ENCODE data around the gene CELF6.

The CELF6 gene

DNA sequence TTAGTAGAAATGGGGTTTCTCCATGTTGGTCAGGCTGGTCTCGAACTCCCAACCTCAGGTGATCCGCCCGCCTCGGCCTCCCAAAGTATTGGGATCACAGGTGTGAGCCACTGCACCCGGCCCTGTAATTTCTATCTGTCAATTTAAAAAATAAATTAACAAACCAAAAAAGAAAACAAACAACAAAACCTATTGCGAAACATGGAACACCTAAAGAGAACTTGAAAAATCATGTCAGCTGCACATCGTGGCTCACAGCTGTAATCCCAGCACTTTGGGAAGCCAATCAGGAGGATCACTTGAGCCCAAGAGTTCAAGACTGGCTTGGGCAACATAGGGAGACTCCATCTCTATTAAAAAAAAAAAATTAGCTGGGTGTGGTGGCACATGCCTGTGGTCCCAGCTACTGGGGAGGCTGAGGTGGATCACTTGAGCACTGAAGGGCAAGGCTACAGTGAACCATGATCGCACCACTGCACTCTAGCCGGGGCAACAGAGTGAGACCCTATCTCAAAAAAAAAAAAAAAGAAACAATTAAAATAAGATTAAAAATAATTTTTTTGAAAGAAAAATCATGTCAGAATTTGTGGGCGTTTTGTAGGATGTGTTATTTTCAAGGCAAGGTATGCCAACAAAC is 67.2 kb downstream of the CELF6 start:
- TF ChIP-seq, protein P1, sequence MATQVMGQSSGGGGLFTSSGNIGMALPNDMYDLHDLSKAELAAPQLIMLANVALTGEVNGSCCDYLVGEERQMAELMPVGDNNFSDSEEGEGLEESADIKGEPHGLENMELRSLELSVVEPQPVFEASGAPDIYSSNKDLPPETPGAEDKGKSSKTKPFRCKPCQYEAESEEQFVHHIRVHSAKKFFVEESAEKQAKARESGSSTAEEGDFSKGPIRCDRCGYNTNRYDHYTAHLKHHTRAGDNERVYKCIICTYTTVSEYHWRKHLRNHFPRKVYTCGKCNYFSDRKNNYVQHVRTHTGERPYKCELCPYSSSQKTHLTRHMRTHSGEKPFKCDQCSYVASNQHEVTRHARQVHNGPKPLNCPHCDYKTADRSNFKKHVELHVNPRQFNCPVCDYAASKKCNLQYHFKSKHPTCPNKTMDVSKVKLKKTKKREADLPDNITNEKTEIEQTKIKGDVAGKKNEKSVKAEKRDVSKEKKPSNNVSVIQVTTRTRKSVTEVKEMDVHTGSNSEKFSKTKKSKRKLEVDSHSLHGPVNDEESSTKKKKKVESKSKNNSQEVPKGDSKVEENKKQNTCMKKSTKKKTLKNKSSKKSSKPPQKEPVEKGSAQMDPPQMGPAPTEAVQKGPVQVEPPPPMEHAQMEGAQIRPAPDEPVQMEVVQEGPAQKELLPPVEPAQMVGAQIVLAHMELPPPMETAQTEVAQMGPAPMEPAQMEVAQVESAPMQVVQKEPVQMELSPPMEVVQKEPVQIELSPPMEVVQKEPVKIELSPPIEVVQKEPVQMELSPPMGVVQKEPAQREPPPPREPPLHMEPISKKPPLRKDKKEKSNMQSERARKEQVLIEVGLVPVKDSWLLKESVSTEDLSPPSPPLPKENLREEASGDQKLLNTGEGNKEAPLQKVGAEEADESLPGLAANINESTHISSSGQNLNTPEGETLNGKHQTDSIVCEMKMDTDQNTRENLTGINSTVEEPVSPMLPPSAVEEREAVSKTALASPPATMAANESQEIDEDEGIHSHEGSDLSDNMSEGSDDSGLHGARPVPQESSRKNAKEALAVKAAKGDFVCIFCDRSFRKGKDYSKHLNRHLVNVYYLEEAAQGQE (IDR thresholded peaks at IDR 0.05; ENCODE audit: insufficient read depth in 1 of 2, low read depth in 2 of 2, low read length in 2 of 2), result no peak
- TF ChIP-seq FOXP2 (optimal IDR thresholded peaks at IDR 0.05; ENCODE audit: borderline replicate concordance, extremely low read depth, extremely low read length, insufficient read depth) (no peak), TAF1 (IDR thresholded peaks at IDR 0.05; ENCODE audit: borderline replicate concordance, insufficient read depth, low read length) (no peak), SIN3A (IDR thresholded peaks at IDR 0.05; ENCODE audit: borderline replicate concordance, insufficient read depth, low read length) (no peak), POLR2AphosphoS5 (IDR thresholded peaks at IDR 0.05; ENCODE audit: low read depth, low read length) (no peak)

- TF ChIP-seq FOXP2 (optimal IDR thresholded peaks at IDR 0.05; ENCODE audit: borderline replicate concordance, extremely low read depth, extremely low read length, insufficient read depth) (no peak), SIN3A (IDR thresholded peaks at IDR 0.05; ENCODE audit: borderline replicate concordance, insufficient read depth, low read length) (no peak), POLR2AphosphoS5 (IDR thresholded peaks at IDR 0.05; ENCODE audit: low read depth, low read length) (no peak), TAF1 (IDR thresholded peaks at IDR 0.05; ENCODE audit: borderline replicate concordance, insufficient read depth, low read length) (no peak)
- TF ChIP-seq, protein P1 (IDR thresholded peaks at IDR 0.05; ENCODE audit: insufficient read depth in 1 of 2, low read depth in 2 of 2, low read length in 2 of 2), result no peak
Observed at GRCh38 chr15:72249142-72249810, 70.7 kb downstream of the CELF6 start.

DNA sequence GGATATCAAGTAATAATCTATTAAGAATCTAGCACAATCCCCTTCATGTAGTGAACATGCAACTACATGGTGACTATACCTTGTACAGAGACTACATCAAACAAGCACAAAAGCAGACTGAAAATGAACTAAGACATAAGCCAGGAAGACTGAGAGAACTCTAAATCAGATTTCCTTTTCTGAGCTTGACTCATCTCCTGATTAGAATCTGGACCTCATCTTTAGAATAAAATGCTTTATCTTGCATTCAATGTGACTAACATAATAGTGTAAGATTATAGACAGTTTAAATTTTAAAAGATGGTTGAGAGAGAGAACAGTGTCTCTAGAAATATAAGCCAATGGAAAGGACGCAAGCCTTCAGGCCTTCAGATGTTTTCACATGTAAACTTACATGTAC is 71.4 kb downstream of the CELF6 start:
- TF ChIP-seq POLR2AphosphoS5 (IDR thresholded peaks at IDR 0.05; ENCODE audit: low read depth, low read length) (no peak), TAF1 (IDR thresholded peaks at IDR 0.05; ENCODE audit: borderline replicate concordance, insufficient read depth, low read length) (no peak)

DNA sequence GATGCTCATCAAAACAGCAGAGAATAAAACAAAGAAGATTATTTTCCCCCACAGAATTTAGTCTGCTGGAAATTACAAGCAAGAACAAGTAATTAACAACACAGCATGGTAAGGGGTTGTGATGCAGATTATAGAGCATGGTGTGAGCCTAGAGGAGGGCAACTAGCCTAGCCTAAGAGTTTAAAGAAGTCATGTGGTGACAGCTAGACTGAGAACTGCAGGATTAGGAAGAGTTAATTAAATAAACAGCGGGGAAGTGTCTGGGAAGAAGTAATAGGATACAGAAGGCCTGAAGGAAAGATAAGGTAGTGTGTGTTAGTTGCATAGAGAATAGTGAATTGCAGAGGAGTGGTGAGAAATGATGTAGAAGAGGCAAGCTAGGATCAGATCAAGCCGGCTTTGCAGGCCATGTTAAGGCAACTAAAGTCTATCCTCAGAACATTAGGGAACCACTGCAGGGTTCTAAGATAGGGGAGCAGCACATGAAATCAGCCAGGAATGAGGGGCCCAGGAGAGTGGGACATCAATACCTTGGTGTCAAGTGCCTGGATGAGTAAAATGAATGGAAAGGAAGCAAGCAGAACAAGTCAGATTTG is 77.1 kb downstream of the CELF6 start:
- TF ChIP-seq SIN3A (IDR thresholded peaks at IDR 0.05; ENCODE audit: borderline replicate concordance, insufficient read depth, low read length) (no peak), TAF1 (IDR thresholded peaks at IDR 0.05; ENCODE audit: borderline replicate concordance, insufficient read depth, low read length) (no peak), POLR2AphosphoS5 (IDR thresholded peaks at IDR 0.05; ENCODE audit: low read depth, low read length) (no peak), FOXP2 (optimal IDR thresholded peaks at IDR 0.05; ENCODE audit: borderline replicate concordance, extremely low read depth, extremely low read length, insufficient read depth) (no peak)
- TF ChIP-seq, protein P1 (IDR thresholded peaks at IDR 0.05; ENCODE audit: insufficient read depth in 1 of 2, low read depth in 2 of 2, low read length in 2 of 2), result no peak

DNA sequence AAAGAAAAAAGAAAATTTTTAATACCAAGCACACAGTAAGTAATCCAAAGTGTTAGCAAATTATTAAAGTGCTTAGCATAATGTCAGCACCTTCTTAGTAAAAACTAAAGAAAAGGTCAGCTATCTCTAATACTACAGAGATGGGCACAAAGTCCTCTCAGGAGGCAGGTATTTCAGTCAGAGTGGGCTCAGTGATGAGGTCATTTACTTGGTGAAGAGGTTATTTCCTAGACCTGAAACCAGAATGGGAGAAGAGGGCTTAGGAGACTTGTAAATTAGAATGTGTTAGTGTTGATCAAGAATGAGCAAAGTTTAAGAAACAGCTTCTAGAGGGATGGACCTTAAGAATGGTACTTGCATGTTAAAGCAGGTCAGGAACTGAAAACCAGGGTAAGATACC is 80.3 kb downstream of the CELF6 start:
- TF ChIP-seq, protein P1 (IDR thresholded peaks at IDR 0.05; ENCODE audit: insufficient read depth in 1 of 2, low read depth in 2 of 2, low read length in 2 of 2), result no peak
- no peak for TF ChIP-seq SIN3A (IDR thresholded peaks at IDR 0.05; ENCODE audit: borderline replicate concordance, insufficient read depth, low read length)
- TF ChIP-seq FOXP2 (optimal IDR thresholded peaks at IDR 0.05; ENCODE audit: borderline replicate concordance, extremely low read depth, extremely low read length, insufficient read depth), result no peak
- TF ChIP-seq POLR2AphosphoS5 (IDR thresholded peaks at IDR 0.05; ENCODE audit: low read depth, low read length), result no peak
- TF ChIP-seq TAF1 (IDR thresholded peaks at IDR 0.05; ENCODE audit: borderline replicate concordance, insufficient read depth, low read length), result no peak
